ENCODE results near the gene ITGA11. TPM values are rescaled to one million over a fixed set of nuclear protein-coding genes. Genes with fewer than 3 reads are reported as not detected.

Gene ITGA11
- total RNA-seq, 2 experiments from 2014 or later, result 1.7 to 1.8 TPM

- DNase-seq, result no peak
- no peak overlapping the region for H3K4me3 Mint-ChIP-seq
- H3K36me3 Mint-ChIP-seq, result peaks cover 7% of the 10 kb centered on the region
- no peaks in the 10 kb centered on the region for H3K27me3 Mint-ChIP-seq
- peaks cover 27% of the 10 kb centered on the region for H3K4me1 Mint-ChIP-seq
- H3K9me3 Mint-ChIP-seq, result no peaks in the 10 kb centered on the region
- H3K27ac Mint-ChIP-seq, result no peak overlapping the region
Observed at GRCh38 chr15:68300115-68300940, 131.6 kb downstream of the ITGA11 start.

- no peaks in the 10 kb centered on the region for H3K27me3 Mint-ChIP-seq
- peak overlapping the region; percentile 85 for H3K27ac Mint-ChIP-seq
- peaks cover 28% of the 10 kb centered on the region for H3K4me1 Mint-ChIP-seq
- H3K9me3 Mint-ChIP-seq, result no peaks in the 10 kb centered on the region
- peak overlapping the region; percentile 65 for H3K4me3 Mint-ChIP-seq
- peaks cover 11% of the 10 kb centered on the region for H3K36me3 Mint-ChIP-seq
- no peak for DNase-seq
Observed at GRCh38 chr15:68299436-68299835, 132.5 kb downstream of the ITGA11 start.

GRCh38 chr15:68298882-68299381 lies 133.0 kb downstream of the ITGA11 start:
- H3K27ac Mint-ChIP-seq, result peak overlapping the region; percentile 85
- no peak for DNase-seq
- H3K27me3 Mint-ChIP-seq, result no peaks in the 10 kb centered on the region
- H3K4me3 Mint-ChIP-seq, result peak overlapping the region; percentile 65
- no peaks in the 10 kb centered on the region for H3K9me3 Mint-ChIP-seq
- peaks cover 30% of the 10 kb centered on the region for H3K4me1 Mint-ChIP-seq
- H3K36me3 Mint-ChIP-seq, result peaks cover 11% of the 10 kb centered on the region

- H3K27ac Mint-ChIP-seq, result peak overlapping the region; percentile 85
- H3K27me3 Mint-ChIP-seq, result no peaks in the 10 kb centered on the region
- H3K36me3 Mint-ChIP-seq, result peaks cover 13% of the 10 kb centered on the region
- no peak for DNase-seq
- peaks cover 32% of the 10 kb centered on the region for H3K4me1 Mint-ChIP-seq
- H3K9me3 Mint-ChIP-seq, result no peaks in the 10 kb centered on the region
- H3K4me3 Mint-ChIP-seq, result peak overlapping the region; percentile 65
Observed at GRCh38 chr15:68298336-68298735, 133.6 kb downstream of the ITGA11 start.

- no peak for DNase-seq
- no peaks in the 10 kb centered on the region for H3K27me3 Mint-ChIP-seq
- peaks cover 45% of the 10 kb centered on the region for H3K4me1 Mint-ChIP-seq
- peaks cover 25% of the 10 kb centered on the region for H3K36me3 Mint-ChIP-seq
- no peak overlapping the region for H3K27ac Mint-ChIP-seq
- H3K4me3 Mint-ChIP-seq, result no peak overlapping the region
- no peaks in the 10 kb centered on the region for H3K9me3 Mint-ChIP-seq
Observed at GRCh38 chr15:68295014-68295805, 136.8 kb downstream of the ITGA11 start.

- peak overlapping the region; percentile 68 for H3K27ac Mint-ChIP-seq
- no peaks in the 10 kb centered on the region for H3K27me3 Mint-ChIP-seq
- H3K36me3 Mint-ChIP-seq, result peaks cover 30% of the 10 kb centered on the region
- H3K9me3 Mint-ChIP-seq, result no peaks in the 10 kb centered on the region
- DNase-seq, result no peak
- H3K4me1 Mint-ChIP-seq, result peaks cover 47% of the 10 kb centered on the region
- no peak overlapping the region for H3K4me3 Mint-ChIP-seq
Observed at GRCh38 chr15:68292967-68293366, 139.0 kb downstream of the ITGA11 start.

GRCh38 chr15:68292157-68292781 lies 139.7 kb downstream of the ITGA11 start:
- H3K4me3 Mint-ChIP-seq, result no peak overlapping the region
- peaks cover 52% of the 10 kb centered on the region for H3K4me1 Mint-ChIP-seq
- no peaks in the 10 kb centered on the region for H3K27me3 Mint-ChIP-seq
- peak overlapping the region; percentile 68 for H3K27ac Mint-ChIP-seq
- no peak for DNase-seq
- no peaks in the 10 kb centered on the region for H3K9me3 Mint-ChIP-seq
- H3K36me3 Mint-ChIP-seq, result peaks cover 30% of the 10 kb centered on the region

- Mint-ChIP-seq H3K27me3 (no peaks in the 10 kb centered on the region), H3K4me3 (no peak overlapping the region), H3K4me1 (peaks cover 62% of the 10 kb centered on the region), H3K36me3 (peaks cover 30% of the 10 kb centered on the region), H3K27ac (no peak overlapping the region), H3K9me3 (no peaks in the 10 kb centered on the region)
- DNase-seq, result no peak
Observed at GRCh38 chr15:68290715-68291114, 141.2 kb downstream of the ITGA11 start.

GRCh38 chr15:68289621-68290352 lies 142.2 kb downstream of the ITGA11 start:
- Mint-ChIP-seq H3K4me3 (no peak overlapping the region), H3K27ac (peak overlapping the region; percentile 34), H3K27me3 (no peaks in the 10 kb centered on the region), H3K9me3 (no peaks in the 10 kb centered on the region), H3K4me1 (peaks cover 68% of the 10 kb centered on the region), H3K36me3 (peaks cover 36% of the 10 kb centered on the region)
- DNase-seq, result no peak

- Mint-ChIP-seq H3K4me3 (no peak overlapping the region), H3K27me3 (no peaks in the 10 kb centered on the region), H3K4me1 (peaks cover 70% of the 10 kb centered on the region), H3K9me3 (no peaks in the 10 kb centered on the region), H3K27ac (peak overlapping the region; percentile 34), H3K36me3 (peaks cover 41% of the 10 kb centered on the region)
- no peak for DNase-seq
Observed at GRCh38 chr15:68289057-68289456, 142.9 kb downstream of the ITGA11 start.

- Mint-ChIP-seq H3K4me1 (peaks cover 64% of the 10 kb centered on the region), H3K27ac (no peak overlapping the region), H3K36me3 (peaks cover 44% of the 10 kb centered on the region), H3K4me3 (no peak overlapping the region), H3K27me3 (no peaks in the 10 kb centered on the region), H3K9me3 (no peaks in the 10 kb centered on the region)
- no peak for DNase-seq
Observed at GRCh38 chr15:68286256-68286655, 145.7 kb downstream of the ITGA11 start.

GRCh38 chr15:68285259-68285980 lies 146.5 kb downstream of the ITGA11 start:
- H3K36me3 Mint-ChIP-seq, result peaks cover 38% of the 10 kb centered on the region
- no peak overlapping the region for H3K4me3 Mint-ChIP-seq
- H3K27me3 Mint-ChIP-seq, result no peaks in the 10 kb centered on the region
- H3K4me1 Mint-ChIP-seq, result peaks cover 67% of the 10 kb centered on the region
- H3K27ac Mint-ChIP-seq, result no peak overlapping the region
- DNase-seq, result no peak
- H3K9me3 Mint-ChIP-seq, result no peaks in the 10 kb centered on the region

- Mint-ChIP-seq H3K4me1 (peaks cover 74% of the 10 kb centered on the region), H3K36me3 (peaks cover 39% of the 10 kb centered on the region), H3K4me3 (no peak overlapping the region), H3K27me3 (no peaks in the 10 kb centered on the region), H3K27ac (peak overlapping the region; percentile 9), H3K9me3 (no peaks in the 10 kb centered on the region)
- DNase-seq, result no peak
Observed at GRCh38 chr15:68284616-68285258, 147.2 kb downstream of the ITGA11 start.
